Mucosa of stomach (tissue), 1 donor: ENCODE data around the gene TWF1.
"Not testable (repeated sequence)": the region's sequence is repeated elsewhere in the genome, so short reads cannot be mapped to it uniquely, and the experiment has no call there.

Experiments used
- H3K27me3 ChIP-seq: one replicate; pipeline ENCODE4 v1.7.0; 2013; ENCODE audit warnings: mild to moderate bottlenecking, low read length; ENCODE audit not compliant: control insufficient read depth, insufficient read depth
- H3K36me3 ChIP-seq: one replicate; pipeline ENCODE4 v1.7.0; 2013; ENCODE audit warnings: low read length; ENCODE audit not compliant: control insufficient read depth, insufficient read depth
- H3K4me1 ChIP-seq: one replicate; pipeline ENCODE4 v1.7.0; 2013; ENCODE audit warnings: mild to moderate bottlenecking, low read length; ENCODE audit not compliant: control insufficient read depth, insufficient read depth
- H3K4me3 ChIP-seq: one replicate; pipeline ENCODE4 v1.7.0; 2013; ENCODE audit warnings: low read length
- H3K9ac ChIP-seq: one replicate; pipeline ENCODE4 v1.7.0; 2013; ENCODE audit warnings: mild to moderate bottlenecking, low read length, moderate library complexity
- H3K9me3 ChIP-seq: one replicate; pipeline ENCODE4 v1.7.0; 2013; ENCODE audit warnings: mild to moderate bottlenecking, low read length, moderate library complexity; ENCODE audit not compliant: control insufficient read depth
- donor health status: Pancreatic carcinoma.

Gene TWF1

DNA sequence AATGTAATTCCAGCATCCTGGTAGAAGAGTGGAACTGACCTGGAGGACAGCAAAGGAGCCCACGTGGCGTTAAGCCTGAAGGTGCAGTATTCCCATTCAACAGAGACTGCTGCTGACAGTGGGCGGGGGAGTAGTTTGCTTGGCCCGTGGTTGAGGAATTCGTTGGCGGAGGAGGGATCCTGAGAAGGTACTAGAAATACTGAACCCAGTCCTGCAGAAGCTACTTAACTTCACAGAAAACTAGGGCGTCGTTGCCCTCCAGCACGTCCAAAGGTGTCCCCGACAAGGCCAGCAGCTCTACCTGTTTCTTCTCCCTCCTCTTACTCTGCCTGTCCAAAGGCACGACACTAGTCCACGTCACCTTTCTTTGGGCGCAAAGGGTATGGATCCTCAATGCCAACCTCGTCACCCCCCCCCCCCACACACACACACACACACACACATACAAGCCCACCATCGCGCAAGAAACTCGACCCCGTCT is 47.8 kb downstream of the TWF1 start:
- Histone ChIP-seq H3K9ac (peak overlapping the region; percentile 99), H3K4me3 (peak overlapping the region; percentile 91), H3K36me3 (no peaks in the 10 kb centered on the region), H3K27me3 (no peaks in the 10 kb centered on the region), H3K4me1 (peaks cover 14% of the 10 kb centered on the region), H3K9me3 (no peaks in the 10 kb centered on the region)

DNA sequence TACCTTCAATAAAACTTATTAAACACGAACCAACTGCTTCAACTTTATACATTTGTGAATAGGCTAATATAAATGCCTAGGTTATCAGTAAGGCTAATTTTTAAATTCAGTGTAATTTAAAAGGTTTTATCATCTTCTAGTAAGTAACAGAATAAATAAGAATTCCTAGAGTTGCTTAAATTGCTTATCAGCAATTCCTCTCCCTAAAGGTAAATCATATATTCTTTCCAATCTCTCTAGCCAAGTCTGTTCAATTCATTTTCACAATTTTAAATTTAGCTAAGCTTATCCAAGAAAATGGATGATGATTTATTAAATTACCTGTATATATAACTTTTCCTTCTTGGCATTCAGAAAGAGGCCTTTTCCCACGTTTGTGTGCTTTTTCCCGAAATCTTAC is 52.1 kb downstream of the TWF1 start:
- no peak overlapping the region for H3K4me3 ChIP-seq
- no peaks in the 10 kb centered on the region for H3K27me3 ChIP-seq
- H3K36me3 ChIP-seq, result no peaks in the 10 kb centered on the region
- no peak overlapping the region for H3K9ac ChIP-seq
- no peaks in the 10 kb centered on the region for H3K4me1 ChIP-seq
- H3K9me3 ChIP-seq, result no peaks in the 10 kb centered on the region

DNA sequence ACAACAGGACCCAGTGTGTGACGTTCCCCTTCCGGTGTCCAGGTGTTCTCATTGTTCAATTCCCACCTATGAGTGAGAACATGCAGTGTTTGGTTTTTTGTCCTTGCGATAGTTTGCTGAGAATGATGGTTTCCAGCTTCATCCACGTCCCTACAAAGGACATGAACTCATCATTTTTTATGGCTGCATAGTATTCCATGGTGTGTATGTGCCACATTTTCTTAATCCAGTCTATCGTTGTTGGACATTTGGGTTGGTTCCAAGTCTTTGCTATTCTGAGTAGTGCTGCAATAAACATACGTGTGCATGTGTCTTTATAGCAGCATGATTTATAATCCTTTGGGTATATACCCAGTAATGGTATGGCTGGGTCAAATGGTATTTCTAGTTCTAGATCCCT is 54.8 kb downstream of the TWF1 start:
- H3K27me3 ChIP-seq, H3K36me3 ChIP-seq, H3K9me3 ChIP-seq, H3K9ac ChIP-seq, H3K4me1 ChIP-seq, H3K4me3 ChIP-seq: not testable (repeated sequence)

DNA sequence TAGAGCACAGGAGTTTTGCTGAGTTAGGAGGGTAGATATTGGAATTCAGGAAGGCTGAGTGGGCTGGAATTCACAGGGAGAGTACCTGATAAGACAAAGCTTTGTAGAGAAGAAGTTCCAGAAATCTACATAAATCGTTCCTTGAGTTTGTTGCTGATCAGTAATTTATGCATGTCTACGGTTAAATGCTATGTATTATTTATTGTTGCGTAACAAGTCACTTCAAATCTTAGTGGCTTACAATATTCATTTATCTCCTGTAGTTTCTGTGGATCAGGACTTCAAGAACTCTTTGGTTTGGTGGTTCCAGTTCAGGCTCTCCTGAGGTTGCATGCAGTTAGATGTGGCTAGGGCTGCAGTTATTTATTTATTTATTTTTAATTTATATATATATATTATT is 55.3 kb downstream of the TWF1 start:
- Histone ChIP-seq H3K4me1 (no peaks in the 10 kb centered on the region), H3K4me3 (no peak overlapping the region), H3K9ac (no peak overlapping the region), H3K27me3 (no peaks in the 10 kb centered on the region), H3K36me3 (no peaks in the 10 kb centered on the region), H3K9me3 (no peaks in the 10 kb centered on the region)

DNA sequence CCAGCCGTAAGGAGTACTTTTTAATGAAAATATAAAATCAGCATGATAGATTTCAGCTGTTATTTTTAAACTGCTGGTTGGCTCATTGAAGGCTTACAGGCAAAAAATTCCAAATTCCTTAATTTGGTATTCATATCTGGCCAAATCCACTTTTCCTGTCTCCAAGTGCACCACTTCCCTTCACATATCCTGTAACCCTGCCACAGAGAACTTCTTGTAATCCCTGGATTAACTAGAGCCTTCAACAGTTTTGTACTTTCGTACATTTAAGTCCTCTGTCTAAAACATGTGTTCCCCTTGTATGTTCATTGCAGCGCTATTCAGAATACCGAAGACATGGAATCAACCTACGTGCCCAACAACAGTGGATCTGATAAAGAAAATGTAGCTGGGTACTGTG is 57.1 kb downstream of the TWF1 start:
- Histone ChIP-seq H3K9me3 (no peaks in the 10 kb centered on the region), H3K9ac (no peak overlapping the region), H3K36me3 (no peaks in the 10 kb centered on the region), H3K27me3 (no peaks in the 10 kb centered on the region), H3K4me1 (no peaks in the 10 kb centered on the region), H3K4me3 (no peak overlapping the region)

DNA sequence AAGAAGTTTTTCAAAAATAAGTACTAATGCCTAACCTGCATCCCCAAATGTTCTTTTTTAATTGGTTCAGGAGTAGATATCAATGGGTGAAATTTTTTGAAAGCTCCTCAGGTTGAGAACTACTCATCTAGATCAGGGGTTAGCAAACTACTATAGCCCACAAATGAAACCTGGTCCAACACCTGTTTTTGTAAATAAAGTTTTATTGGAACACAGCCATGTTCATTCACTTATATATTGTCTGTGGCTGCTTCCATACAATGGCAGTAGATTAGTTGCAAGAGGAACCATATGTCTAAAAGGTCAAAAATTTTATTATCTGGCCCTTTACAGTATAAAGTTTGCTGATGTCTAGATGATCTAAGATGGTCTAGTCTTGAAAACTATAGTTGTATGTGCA is 61.3 kb downstream of the TWF1 start:
- no peaks in the 10 kb centered on the region for H3K27me3 ChIP-seq
- H3K4me1 ChIP-seq, result no peaks in the 10 kb centered on the region
- H3K36me3 ChIP-seq, result no peaks in the 10 kb centered on the region
- no peaks in the 10 kb centered on the region for H3K9me3 ChIP-seq
- H3K9ac ChIP-seq, result no peak overlapping the region
- H3K4me3 ChIP-seq, result no peak overlapping the region
